ENCODE results near the gene SLC13A3.

- TF ChIP-seq CTCF (IDR thresholded peaks at IDR 0.05; ENCODE audit: insufficient read depth, low read length) (no peak), POLR2AphosphoS5 (IDR thresholded peaks at IDR 0.05; ENCODE audit: low read depth) (no peak), SPI1 (IDR thresholded peaks at IDR 0.05; ENCODE audit: borderline replicate concordance, low read depth) (no peak)
Measured at GRCh38 chr20:46582648-46583047, 68.6 kb downstream of the SLC13A3 start.

Measured in HL-60 (cell line).